ENCODE results near the gene DYNLRB2.

Gene DYNLRB2

DNA sequence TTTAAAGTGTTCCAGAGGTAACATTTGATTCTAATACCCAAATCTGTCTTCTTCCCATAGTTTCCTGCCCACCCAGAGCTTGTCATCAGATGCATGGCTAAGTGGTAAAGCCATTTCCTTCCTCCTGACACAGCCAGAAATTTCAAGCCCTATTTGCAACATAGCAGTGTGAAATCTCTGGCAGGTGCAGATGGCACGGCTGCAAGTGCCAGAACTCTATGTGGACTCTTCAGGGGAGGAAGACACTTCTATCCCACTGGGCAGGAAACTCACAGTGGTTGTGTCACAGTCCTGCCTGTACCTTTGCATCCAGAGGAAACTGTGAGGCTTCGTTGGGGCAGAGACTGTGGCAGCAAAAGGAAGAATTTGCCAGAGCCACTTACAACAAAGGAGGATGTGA is 13.2 kb downstream of the DYNLRB2 start:
- DNase-seq, result no peak

DNA sequence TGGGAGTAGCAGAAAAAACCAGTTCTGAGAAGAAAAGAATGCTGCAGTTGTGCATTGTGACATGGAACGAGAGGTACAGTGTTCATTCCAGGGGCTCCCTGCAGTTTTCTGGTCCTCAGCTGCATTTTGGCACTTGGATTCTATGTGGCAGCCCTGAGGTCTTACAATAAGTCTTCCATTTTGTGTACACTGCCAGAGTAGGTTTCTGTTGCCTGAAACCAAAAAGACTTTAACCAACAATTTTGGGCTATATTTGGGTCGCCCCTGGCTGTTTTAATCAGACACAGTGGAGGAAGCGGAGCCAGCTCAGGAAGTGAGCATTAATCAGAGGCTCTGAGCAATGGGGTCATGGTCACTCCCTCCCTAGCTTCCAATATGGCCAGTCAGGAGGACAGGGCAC is 15.7 kb downstream of the DYNLRB2 start:
- DNase-seq, result no peak

DNA sequence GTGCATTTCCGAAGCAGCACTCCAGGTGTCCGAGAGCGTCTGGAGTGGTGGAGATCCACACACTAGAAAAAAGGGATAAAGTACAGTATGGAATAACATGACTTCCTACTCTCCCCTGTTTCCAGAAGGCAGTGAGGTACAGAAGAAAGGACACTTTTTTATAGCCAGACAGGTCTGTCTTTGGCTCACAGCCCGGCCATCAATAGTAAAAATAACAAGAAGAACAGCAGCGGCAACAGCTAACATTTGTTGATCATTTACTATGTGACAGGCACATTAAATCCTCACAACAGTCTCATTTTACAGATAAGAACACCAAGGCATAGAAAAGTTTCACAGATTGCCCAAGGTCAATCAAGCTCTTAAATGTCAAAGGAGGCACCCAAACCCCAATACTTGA is 16.2 kb downstream of the DYNLRB2 start:
- no peak for DNase-seq

DNA sequence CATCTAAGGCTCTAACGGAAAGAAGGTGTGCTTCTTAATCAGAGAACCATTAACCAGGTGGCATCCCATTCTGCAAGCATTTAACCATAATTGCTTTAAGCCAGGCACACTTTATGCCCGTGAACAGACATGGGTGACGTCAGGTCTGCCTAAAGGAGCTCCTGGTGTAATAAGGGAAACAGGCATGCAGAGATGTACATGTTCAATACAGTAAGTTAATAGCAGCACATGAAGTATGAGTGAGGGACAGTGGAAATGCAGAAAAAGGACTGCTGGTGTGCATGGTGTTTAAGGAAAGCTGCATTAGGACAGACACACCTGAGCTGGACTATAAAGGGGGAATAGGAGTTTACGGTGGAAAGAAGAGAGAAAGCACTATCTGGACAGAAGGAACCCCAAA is 18.6 kb downstream of the DYNLRB2 start:
- no peak for DNase-seq

DNA sequence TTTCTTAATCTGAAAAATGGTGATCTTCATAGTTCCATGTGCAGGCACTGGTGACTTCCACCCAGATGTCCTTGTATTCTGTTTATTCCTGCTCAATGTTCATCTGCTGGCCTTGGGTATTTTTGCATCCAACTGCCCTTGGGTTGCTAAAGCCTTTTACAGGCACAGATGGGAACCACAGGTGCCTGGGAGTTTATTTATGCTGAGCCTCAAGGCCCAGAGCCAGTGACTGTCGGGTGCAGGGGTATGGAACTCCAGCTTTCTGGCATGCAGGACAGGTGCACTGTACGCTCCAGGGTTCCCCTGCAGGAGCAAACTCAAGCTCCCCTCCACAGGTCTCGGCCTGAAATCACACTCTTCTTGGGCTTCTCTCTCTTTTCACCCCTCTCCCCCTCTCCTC is 22.3 kb downstream of the DYNLRB2 start:
- DNase-seq, result no peak

DNA sequence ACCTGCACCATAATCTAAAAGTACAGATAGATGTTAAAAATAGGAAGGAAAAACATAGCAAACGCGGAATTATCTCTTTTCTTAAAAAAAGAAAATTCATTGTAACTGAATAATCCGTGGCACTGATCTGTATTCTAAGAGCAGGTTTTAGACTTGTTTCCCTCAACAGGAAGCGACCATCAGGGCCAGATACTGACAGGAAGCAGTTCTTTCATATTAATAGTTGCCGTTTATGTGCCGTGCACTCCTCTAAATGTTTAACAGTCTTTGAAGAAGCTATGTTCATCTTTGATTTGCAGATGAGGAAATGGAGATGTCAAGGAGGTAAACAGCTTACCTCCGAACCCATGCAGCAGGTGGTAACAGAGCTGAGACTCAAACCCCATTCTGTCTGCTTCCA is 23.6 kb downstream of the DYNLRB2 start:
- no peak for DNase-seq

DNA sequence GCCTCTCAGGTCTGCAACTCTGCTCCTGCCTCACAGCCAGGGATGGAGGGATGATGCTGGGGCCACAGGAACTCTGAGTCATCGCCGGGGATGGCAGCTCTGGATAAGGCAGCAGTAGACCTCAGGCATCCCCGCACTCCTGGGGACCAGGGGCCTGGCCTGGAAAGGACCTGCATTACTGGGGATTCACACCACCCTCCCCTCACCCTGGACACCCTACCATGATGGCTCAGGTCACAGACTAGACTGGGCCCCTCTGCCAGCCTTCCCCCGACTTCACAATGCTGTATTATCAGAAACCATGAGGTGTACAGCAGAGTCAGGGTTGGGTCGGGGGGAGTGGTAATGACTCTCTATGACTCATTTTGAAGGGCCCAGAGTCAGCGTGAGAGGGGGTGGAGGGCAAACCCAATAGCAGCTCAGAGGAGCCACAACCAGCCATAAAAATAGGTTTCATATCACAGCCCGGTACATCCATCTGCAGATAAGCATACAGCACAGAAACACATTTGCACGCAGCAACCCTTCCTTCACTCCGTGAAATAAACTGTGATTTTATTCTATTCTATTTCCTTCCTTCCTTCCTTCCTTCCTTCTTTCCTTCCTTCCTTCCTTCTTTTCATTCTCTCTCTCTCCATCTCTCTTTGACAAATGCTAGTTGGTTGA is 28.8 kb downstream of the DYNLRB2 start:
- peak; percentile 83 to 86 for DNase-seq

DNA sequence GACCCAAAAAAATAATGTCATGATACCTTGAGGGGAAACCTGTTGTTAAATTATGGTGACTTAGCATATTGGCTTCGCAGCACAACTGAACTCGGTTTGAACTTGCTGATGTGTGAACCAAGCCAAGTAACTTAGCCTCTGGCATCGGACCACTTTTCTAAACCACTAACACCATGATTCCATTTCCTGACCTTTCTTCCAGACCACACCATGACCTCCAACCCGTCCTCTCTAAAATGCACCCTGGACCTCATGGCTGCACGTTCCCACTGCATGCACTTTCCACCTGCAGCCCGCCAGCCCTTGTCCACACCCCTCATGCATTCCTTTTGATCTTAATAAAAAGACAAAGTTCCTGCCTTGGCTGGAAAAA is 29.3 kb downstream of the DYNLRB2 start:
- DNase-seq, result peak in 1 of 2 experiments; percentile 35

DNA sequence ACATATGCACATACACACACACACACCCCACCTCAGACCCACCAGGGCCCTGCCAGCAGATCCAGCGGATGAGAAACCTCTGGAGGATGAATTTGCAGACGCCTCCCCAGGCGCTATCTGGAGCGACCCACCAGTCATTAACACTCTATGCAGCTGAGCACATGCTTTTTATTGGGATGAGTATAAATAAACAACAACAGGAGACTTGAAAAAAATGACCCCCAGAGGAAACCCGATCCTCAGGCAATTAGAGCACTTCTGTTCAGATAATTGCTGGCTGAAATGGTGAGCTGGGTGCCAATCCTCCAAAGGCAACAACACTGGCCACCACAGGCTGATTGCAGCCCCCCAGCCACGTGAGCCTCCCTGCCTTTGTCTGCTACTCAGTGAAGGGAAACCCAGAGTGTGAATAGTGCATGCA is 32.9 kb downstream of the DYNLRB2 start:
- no peak for DNase-seq

DNA sequence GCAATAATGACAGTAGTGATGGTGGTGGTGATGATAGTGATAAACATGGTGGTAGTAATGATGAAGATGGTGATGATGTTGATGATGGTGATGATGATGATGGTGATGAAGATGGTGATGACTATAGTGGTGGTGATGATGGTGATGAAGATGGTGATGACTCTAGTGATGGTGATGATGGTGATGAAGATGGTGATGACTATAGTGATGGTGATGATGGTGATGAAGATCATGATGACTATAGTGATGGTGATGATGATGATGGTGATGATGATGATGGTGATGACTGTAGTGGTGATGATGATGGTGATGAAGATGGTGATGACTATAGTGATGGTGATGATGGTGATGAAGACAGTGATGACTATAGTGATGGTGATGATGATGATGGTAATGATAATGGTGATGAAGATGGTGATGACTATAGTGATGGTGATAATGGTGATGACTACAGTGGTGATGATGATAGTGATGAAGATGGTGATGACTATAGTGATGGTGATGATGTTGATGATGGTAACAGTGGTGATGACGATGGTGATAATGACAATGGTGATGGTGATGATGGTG is 35.6 kb downstream of the DYNLRB2 start:
- DNase-seq, result no peak

DNA sequence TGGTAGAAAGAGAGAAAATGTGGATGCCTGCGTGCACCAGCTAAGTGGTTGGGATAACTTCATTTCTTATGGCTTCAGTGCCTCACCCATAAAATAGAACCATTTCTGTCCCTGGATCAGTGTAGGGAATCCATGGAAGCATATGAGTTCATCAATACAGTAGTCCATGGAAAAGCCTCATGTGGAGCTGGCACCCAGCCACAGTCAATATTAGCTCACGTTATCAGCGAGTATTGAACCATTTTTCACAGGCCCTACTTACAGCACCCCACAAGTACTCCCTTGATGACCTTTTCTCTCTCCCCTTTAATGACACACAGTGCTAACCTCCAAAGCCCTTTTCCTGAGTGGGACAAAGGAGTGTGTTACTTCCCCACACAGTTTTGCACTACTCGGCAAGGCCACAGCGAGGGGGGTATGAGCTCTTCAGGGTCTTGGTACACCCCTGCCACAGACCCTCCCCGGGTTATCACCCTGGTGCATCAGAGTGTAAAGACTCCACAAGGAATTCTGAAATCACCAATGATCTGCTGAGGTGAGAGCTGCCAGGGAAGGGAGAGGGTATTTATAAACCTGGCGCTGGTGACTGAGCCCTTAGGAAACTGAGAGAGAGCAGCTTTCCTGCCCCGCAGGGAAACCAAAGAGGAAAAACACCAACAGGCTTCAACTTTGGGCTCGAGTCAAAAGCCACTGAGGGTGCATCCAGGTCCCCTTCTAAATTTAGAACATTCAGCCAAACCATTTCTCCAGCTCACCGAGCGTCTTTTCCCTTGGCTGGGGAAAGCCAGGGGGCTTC is 36.9 kb downstream of the DYNLRB2 start:
- no peak for DNase-seq

DNA sequence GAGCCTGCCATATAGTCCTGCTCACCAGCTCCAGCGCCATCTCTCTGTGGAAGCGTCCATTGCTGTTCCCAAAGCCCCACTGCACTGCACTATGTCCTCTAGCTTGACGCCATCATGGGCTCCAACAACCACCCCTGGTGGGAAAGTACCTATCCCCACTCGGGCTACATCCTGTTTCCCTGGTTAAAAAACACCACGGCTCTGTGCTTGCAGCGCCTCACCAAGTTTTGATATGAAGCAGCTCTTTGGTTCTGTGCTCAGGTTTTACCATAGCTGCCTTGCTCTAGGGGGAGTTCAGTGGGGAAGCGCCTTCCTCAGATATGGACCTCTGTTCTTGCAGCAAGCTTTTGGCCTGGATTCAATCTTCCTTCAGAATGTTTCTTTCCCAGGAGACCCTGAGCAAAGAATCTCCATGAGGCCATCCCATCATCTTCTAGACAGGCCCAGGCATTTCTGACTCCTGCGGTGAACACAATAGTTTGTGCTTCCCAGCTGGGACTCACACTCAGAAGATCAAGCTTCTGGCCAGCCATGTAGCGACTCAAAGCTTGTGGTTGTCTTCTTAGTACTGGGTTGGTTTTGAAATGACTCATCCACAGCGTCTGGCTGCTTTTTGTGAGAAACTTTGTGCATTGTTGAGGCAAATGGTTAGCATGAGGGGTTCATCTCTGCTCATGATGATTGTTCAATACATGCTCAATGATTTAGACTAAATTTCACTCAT is 39.5 kb downstream of the DYNLRB2 start:
- DNase-seq, result peak; percentile 78 to 80

DNA sequence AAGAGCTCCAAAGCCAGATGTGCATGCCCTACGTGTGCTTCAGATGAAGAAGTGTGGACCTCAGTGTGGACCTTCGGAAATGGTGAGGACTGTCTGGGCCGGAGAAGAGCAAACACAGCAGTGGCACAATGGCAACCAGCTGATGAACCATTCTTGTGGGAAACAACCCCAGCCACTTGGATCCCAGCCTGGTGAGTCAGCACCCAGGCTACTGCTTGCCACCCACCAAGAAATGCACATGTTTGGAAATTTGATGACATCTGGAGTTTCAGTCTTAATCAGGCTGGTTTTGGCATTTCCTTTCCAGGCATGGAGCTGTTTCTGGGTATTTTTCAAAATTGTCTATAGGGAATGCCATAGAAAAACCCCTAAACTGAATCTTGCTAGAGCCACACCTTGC is 42.7 kb downstream of the DYNLRB2 start:
- DNase-seq, result peak; percentile 70 to 77

DNA sequence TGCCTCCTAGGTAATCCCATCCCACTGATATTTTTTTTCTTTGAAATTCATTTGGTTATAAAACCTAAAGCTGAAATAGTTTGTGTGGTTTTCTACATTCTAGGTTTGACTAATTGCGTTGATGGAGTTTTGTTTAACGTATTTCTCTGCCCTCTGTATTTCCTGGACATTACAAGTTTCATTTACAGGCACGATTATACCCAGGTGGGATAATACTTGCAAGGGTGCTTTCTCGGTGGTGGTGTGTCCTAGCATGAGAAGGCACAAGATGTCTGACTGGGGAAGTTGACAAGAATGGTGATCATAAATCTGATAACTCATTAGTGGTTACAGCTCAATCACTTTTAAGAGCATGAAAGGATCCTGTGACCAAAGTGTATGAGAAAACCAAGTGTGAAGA is 45.0 kb downstream of the DYNLRB2 start:
- no peak for DNase-seq

DNA sequence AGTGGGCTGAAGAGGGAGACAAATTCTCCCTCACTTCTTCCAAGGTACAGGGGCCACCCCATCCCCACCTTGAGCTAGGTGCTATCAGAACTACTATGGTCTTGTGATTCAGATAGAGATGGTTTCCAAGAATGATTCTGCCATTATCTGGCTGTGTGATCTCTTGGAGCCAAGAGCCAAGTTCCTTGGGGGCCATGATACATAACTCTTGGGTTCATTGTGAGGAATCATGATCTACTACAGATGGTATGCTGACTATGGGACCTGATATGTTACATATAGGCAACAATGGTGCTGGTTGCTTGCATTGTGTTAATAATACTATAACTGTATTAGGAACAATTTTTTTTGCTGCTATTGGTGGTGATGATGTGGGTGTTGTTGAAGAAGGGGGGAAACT is 45.7 kb downstream of the DYNLRB2 start:
- no peak for DNase-seq

DNA sequence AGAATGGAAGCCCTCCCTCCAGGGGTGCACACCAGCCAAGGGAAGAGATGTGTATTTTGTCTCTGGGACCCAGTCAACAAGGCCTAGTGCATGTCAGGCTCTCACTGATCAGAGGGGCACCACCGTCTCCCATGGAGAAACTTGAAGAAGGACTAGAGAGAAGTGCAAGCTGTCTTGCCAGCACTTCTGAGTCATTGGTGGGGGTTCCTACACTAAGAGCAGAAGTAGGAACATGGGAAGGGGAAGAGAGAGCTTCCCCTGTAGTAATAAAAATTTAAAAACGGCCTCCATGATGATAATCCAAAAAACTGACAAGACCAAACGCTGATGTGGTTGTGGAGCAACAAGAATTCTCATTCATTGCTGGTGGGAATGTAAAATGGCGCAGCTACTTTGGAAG is 46.3 kb downstream of the DYNLRB2 start:
- DNase-seq, result no peak

DNA sequence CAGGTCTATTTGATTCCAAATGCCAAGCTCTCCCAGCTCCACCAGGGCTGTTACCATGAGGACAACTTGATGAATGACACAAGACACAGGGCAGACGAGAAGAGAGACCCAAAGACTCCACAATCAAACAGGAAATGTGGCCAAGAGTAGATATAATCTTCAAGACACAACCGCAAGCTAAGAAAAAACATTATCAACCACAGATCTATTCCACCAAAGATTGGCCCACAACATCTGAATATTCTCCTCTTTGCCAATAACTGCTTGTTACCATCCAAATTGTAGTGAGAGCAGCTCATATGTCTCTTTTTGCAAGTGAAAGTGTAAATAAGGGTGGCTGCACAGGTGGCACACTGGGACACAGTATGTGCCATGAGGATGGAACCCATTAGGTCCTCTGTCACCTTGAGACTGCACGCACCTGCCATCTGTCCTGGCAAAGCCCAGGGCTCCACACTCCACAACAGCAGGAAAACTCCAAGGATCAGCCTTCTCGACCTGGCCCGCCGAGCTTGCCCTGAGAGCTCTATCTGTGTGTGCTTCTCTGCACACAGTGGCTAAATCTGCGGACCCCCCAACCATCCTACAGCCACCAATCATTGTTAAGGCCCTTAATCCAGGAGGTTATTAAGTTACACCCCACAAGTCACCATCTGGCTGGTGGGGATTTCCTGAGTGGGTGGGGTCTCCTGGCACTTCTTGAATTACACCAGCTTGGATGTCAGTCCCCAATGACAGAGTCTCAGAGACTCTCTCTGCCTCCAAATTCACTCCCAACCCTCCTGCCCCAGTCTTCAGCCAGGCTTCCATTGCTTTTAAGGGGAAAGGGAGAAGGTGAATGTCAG is 50.5 kb downstream of the DYNLRB2 start:
- DNase-seq, result peak in 1 of 2 experiments; percentile 38

DNA sequence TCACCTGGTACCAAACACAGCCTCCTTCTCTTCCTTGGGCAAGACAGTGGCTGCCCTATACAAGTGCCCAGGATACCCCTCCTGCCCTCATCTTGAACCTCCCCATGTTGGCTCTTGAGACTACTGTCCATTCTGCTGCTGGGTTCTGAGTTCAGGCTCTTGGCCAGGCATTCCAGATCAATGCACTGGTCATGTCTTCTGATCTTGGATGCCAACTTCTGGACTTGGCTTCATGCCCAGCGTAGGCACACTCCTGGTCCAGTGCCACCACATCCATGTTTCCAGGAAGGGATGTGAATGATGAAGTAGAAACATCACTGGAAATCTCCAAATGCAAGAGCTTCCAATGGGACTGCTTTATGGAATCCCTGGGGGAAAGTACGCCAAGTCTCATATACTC is 51.5 kb downstream of the DYNLRB2 start:
- no peak for DNase-seq

DNA sequence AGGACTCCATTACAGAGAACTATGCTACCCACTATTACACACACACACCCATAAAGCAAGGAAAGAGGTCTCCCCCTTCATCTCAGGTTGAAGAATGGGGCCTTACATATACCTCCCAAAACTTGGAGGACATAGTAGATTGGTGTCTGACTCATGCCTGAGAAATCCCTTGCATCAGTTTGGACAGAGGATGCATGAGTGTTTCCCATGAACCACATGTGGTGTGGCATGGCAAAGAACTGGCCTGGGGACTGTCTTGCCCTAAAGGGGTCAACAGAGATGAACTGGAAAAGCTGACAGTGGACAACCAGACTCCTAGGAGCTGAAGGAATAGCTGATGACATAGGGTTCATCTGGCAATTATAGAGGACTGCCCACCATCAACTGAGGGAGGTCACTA is 54.0 kb downstream of the DYNLRB2 start:
- no peak for DNase-seq

DNA sequence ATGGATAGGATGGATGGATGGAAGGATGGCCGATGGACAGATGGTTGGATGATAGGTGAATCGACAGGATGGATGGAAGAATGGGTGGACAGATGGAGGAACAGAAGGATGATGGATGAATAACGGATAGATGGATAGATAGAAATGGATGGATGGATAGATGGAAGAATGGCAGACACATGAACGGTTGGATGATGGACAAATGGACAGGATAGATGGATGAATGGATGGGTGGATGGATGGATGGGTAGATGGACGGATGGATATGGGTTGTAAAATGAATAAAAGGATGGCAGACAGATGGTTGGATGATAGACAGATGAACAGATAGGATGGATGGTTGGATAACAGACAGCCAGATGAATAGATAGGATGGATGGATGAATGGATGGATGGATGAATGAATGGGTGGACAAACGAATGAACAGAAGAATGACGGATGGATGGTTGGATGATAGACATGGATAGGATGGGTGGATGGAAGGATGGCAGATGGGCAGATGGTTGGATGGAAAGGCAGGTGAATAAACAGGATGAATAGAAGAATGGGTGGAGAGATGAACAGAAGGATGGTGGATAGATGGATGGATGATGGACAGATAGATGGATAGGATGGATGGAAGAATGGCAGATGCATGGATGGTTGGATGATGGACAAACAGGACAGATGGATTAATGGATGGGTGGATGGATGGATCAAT is 55.9 kb downstream of the DYNLRB2 start:
- no peak for DNase-seq

DNA sequence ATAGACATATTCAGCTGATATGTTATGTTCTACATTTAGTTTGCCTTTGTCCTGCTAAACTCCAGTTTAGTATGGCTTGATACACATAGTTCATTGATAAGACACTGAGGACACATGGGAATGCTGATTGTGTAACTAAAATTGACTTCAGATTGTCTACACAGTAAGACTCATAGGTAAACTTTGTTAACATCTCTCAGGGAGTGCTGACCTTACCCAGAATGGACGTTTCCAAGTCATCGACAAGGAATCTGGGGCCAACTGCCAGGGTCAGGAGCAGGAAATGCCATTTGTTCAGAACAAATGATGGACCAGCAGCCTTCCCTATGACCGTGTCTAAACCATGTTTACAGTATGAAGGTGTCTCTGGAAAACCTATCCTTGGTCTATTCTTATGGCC is 58.7 kb downstream of the DYNLRB2 start:
- DNase-seq, result no peak

Data from activated T-cell treated with anti-CD3 and anti-CD28 coated beads, Interleukin-2, amount 50 U/mL, for 48 hours (primary cell).